ENCODE measurements around the gene TRAF4. TPM values are rescaled to one million over a fixed set of nuclear protein-coding genes. Genes with fewer than 3 reads are reported as not detected.

TRAF4 gene, protein sequence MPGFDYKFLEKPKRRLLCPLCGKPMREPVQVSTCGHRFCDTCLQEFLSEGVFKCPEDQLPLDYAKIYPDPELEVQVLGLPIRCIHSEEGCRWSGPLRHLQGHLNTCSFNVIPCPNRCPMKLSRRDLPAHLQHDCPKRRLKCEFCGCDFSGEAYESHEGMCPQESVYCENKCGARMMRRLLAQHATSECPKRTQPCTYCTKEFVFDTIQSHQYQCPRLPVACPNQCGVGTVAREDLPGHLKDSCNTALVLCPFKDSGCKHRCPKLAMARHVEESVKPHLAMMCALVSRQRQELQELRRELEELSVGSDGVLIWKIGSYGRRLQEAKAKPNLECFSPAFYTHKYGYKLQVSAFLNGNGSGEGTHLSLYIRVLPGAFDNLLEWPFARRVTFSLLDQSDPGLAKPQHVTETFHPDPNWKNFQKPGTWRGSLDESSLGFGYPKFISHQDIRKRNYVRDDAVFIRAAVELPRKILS
- polyA plus RNA-seq (2014; cell fraction: cytosol; rRNA removed) = 125 and 130 TPM in 2 replicates
- polyA plus RNA-seq (2014; cell fraction: nucleus; rRNA removed) = 171 and 225 TPM in 2 replicates

DNA sequence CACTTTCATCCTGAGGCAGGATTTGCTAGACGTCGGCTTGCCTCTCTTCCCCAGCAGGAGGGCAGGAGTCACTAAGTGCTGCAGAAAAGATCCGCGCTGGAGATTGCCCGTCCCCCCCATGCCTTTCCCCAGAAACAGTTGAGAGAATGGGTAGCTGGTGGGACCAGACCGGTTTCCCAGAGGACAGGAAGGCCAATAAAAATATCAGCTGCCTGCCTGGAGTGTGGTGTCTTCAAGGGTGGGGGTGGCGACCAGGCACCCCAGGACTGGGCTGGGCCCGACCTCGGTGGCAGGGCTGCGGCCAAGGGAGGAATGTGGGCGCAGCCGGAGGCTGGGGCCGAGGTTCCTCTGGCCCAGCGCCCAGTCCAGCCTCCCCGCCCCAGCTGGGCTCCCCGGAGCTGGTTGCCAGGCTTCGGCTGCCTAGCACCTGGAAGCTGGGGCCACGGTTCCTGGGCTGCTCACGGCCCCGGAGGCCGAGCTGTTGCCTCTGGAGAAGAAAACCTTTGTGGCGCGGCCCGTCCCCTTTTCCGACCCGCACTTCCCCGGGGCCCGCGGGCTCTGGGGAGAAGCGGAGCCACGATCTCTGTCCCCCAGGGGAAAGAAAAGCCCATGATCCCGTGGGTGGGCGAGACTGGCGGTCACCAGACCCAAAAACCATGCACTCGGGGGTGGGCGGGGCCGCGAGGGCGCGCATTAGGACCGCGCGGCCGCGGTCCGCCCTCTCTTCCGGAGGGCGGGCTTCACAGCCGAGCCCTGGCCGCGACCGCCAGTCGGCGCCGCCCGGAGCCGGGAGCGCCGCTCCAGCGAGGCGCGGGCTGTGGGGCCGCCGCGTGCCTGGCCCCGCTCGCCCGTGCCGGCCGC lies at the start of gene TRAF4:
TSS of gene TRAF4 (plus strand) at position 769 of the 861 bp plus-strand sequence. CDS start 102 bp downstream, outside the sequence.
- peak; percentile 84 for DNase-seq (ENCODE audit: low spot score)

GRCh38 chr17:28698253-28698941 lies 45.4 kb upstream of the TRAF4 start:
- no peak for DNase-seq (ENCODE audit: low spot score)

DNA sequence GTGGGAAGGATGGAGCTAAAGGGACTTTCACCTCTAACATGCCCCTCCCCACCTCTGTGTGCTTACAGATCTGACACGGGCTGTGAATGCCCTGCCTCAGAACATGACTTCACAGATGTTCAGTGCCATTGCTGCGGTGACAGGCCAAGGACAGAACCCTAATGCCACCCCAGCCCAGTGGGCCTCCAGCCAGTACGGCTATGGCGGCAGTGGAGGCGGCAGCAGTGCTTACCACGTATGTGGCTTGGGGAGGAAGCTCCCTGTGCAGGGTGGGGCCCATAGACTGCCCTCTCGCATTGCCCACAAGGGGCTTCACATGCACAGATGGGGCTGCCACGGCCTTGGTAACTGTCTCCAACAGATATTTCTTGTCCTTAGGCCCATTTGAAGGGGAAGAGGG lies 43.5 kb upstream of the TRAF4 start:
- DNase-seq (ENCODE audit: low spot score) = no peak

DNA sequence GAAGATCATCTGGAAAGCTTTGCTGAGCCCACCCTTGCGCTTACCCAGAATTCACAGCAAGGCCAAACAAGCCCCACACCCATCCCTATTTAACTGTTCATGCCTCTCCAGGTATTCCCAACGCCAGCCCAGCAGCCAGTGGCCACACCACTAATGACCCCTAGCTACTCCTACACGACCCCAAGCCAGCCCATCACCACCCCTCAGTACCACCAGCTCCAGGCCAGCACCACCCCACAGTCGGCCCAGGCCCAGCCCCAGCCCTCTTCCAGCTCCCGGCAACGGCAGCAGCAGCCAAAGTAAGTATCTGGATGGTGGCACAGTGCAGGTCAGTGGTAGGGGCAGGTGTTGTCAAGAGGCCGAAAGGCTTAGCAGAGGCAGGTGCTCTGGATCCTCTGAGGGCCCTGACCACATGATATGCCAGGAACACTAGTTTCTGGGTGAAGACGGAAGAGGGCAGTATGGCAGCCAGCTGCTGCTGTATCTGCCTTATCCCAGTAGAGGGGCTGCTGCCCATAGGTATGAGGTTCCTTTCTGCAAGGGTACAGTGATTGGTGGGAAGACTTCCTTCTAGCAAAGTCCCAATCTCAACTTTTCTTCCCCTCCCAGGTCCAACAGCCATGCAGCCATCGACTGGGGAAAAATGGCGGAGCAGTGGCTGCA lies 42.9 kb upstream of the TRAF4 start:
- DNase-seq (ENCODE audit: low spot score) = no peak

GRCh38 chr17:28702026-28702751 lies 41.6 kb upstream of the TRAF4 start:
- DNase-seq (ENCODE audit: low spot score) = no peak

DNA sequence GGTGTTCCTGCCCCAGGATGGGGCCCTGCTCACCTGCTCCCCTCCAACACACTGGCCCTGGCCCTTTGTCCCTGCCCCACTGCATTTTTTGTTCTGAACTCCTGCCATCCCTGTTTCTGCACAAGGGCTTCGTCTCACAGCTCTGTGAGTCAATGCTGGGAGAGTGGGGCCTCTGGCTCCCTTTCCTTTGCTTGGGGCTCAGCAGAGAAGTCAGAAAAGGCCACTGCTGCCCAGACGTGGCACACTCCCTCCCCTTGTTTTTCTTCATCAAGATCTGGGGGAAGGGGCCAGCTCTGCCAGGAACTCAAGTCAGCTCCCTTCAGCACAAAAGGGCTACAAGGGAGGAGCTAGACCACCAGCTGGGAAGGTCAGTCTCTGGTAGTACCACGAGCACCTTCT lies 41.1 kb upstream of the TRAF4 start:
- no peak for DNase-seq (ENCODE audit: low spot score)

- no peak for DNase-seq (ENCODE audit: low spot score)
These were observed 40.1 kb upstream of the TRAF4 start for GRCh38 chr17:28703552-28704218.

DNA sequence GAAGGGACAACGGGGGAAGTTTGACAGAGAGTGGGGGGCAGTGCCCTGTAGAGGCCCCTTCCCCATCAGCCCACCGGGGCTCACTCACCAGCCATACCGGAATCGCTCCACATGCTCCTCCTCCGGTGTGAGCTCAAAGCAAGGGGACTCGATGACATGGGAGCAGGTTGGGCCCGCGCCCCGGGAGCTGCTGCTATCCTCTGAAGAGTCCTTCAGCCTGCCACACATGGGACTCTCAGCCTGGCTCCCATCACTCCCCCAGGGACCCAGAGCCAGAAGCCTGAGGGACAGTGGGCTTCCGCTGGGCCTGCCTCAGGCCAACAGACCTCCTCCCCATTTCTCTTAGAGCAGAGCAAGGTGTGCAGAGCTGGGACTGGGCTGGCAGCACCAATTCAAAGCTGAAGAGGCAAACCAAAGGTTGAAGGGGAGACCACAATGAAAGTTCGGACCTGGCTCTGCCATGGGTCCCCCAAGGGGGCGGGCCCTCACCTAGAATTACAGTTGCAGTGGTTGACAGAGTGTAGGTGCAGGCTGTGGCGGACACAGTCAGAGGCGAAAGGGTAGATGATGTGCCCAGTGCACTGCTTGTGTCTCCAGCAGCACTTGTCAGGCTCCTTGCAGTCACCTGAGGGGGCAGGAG lies 39.5 kb upstream of the TRAF4 start:
- DNase-seq (ENCODE audit: low spot score) = no peak

- DNase-seq (ENCODE audit: low spot score) = no peak
These were observed 38.6 kb upstream of the TRAF4 start for GRCh38 chr17:28705074-28705659.

DNA sequence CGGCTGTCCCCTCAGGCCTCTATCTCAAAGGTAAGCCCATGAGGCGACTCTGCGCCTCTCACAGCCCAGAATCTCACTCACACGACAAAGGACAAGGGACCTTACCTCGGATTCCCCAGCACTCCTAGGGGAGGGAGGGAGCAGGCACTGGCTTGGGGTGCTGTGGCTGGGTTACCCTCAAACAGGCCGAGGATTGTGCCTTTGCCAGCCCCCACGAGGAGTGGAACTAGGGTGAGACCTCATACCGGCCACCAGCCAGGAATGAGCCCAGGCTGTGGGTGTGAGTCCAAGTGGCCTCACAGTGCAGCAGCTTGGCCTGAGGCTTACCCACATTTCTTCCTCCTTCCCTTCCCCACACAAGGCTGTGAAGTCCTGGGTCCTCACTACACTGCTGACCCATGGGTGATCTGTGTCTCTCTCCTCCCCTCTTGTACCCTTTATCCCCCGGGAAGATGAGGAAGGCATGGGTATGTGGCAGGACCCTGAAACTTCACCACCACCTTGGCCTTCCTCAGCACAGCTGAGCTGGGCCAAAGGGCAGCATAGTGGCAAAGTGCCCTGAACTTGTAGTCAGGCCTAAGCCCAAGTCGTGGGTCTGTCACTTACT lies 38.0 kb upstream of the TRAF4 start:
- DNase-seq (ENCODE audit: low spot score) = no peak

GRCh38 chr17:28706471-28707338 lies 37.1 kb upstream of the TRAF4 start:
- DNase-seq (ENCODE audit: low spot score) = peak; percentile 89

GRCh38 chr17:28707339-28707720 lies 36.5 kb upstream of the TRAF4 start:
- no peak for DNase-seq (ENCODE audit: low spot score)

- peak; percentile 97 for DNase-seq (ENCODE audit: low spot score)
These were observed 32.7 kb upstream of the TRAF4 start for GRCh38 chr17:28710861-28711722.

DNA sequence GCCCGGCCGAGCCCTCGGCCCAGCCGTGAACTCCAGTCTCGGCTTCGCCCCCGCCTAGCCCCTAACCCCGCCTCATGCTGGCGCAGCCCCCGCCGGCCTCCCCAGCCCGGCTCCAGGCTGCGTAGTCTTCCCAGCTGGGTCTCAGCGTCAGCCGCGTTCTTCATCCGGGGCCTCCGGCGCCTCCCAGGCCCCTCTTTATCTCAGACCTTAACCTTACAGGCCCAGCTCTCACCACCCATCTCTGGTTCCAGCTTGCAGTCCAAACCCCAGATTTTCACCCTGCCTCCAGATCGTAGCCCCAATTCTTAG lies 32.1 kb upstream of the TRAF4 start, which contains the start of gene PROCA1:
TSS of gene PROCA1 (minus strand) at position 166 of the 309 bp plus-strand sequence. CDS start 228 bp downstream, outside the sequence.
- no peak for DNase-seq (ENCODE audit: low spot score)

DNA sequence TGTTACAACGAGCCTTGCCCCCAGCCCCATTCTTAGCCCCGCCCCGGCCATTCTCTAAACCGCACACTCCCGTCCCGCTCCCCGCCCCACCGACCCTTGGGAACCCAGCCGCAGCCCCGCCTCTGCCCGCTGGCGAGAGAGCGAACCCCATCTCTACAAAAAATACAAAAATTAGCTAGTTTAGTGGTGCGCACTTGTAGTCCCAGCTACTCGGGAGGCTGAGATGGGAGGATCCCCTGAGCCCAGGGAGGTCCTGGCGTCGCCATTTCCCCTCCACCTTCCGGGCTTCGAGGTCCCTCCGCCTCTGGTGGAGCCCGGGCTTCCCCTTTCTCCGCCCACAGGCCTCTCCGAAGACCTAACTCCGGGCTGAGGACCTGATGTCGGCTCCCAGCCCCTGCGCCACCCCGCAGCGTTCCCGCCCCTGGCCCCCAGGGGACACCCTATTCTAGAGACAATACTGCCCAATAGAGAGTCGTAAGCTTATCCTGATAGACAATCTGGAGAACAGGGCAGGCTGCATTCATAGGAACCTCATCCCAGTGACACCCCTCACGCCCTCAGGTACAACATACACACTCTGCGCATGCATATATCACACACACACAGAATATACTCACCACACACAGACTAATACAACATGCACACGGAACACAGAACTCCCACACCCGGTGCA lies 31.6 kb upstream of the TRAF4 start:
- no peak for DNase-seq (ENCODE audit: low spot score)

Data from SK-N-DZ (cell line).